Measurements from ENCODE around the gene TMIE.

TMIE gene

DNA sequence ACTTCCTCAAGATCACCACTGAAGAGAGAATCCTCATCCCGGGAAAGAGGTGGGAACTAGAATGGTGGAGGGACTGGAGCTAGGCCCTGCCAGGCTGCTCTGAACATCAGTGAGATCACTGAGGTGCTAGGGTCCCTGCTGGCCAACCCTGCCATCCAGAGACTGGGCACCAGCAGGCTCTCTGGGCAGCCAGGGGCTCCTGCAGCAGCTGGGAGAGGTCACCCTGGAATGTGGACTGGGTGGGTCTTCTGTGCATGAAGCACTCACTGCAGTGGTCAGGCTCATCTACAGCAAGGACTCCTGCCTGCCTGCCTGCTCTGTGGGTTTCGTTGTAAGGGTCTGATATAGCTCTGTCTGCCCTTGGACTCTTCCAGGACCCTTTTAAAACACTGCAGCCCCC is 32.6 kb upstream of the TMIE start:
- CTCF ChIA-PET: interaction anchor here (1.1 kb wide), 1 partner anchor 180 kb away, joined by 3 read pairs; no protein-coding TSS in a partner anchor

DNA sequence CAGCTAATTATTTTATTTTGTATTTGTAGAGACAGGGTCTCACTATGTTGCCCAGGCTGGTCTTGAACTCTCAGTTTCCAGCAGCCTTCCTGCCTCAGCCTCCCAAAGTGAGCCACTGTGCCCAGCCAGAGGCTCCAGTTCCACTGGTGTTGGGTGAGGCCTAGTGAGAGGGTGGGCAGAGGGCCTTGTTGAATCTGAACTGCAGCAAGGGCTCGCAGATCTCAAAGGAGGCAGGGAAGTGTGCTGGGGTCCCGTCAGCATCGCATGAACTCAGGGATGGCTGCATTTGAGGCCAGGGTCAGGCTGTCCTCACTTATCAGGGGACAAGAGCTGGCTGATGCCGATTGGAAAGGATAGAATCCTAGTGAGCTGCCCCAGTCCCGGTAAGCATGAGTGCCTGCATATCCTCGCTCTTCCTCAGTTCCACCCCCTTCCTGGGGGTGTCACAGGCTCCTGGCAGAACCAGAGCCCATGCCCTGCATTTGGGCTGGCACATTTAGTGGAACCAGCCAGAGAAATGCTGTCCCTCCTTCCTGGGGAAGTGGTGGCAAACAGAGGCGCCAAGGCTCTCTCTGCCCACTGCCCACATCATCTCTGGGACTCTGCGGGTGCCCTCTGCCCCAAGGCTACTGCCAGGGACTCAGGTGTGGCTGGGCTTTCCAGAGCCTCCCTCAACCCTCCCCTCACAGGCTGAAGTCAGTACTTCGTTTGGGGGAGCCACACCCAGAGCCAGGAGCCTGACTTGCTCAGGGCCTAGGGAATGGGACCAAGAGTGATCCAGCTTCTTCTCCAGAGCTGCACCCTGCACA is 31.8 kb upstream of the TMIE start:
- no peak for DNase-seq (ENCODE audit: low read depth, low spot score)
- CTCF ChIA-PET: interaction anchor here (1.1 kb wide), 1 partner anchor 181 kb away, joined by 3 read pairs; no protein-coding TSS in a partner anchor
- H3K4me3 ChIP-seq (ENCODE audit: low read depth, low read length): no peak overlapping the region
- POLR2A ChIA-PET: no interaction called here
- TF ChIP-seq, protein P1, sequence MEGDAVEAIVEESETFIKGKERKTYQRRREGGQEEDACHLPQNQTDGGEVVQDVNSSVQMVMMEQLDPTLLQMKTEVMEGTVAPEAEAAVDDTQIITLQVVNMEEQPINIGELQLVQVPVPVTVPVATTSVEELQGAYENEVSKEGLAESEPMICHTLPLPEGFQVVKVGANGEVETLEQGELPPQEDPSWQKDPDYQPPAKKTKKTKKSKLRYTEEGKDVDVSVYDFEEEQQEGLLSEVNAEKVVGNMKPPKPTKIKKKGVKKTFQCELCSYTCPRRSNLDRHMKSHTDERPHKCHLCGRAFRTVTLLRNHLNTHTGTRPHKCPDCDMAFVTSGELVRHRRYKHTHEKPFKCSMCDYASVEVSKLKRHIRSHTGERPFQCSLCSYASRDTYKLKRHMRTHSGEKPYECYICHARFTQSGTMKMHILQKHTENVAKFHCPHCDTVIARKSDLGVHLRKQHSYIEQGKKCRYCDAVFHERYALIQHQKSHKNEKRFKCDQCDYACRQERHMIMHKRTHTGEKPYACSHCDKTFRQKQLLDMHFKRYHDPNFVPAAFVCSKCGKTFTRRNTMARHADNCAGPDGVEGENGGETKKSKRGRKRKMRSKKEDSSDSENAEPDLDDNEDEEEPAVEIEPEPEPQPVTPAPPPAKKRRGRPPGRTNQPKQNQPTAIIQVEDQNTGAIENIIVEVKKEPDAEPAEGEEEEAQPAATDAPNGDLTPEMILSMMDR (IDR thresholded peaks at IDR 0.05; ENCODE audit: insufficient read depth, low read length, missing control alignments): no peak

More for the DNA sequence above, 32.6 kb upstream of the TMIE start:
- TF ChIP-seq, protein P1 (IDR thresholded peaks at IDR 0.05; ENCODE audit: insufficient read depth, low read length, missing control alignments): no peak
- POLR2A ChIA-PET: no interaction called here
- no peak overlapping the region for H3K4me3 ChIP-seq (ENCODE audit: low read depth, low read length)
- no peak for DNase-seq (ENCODE audit: low read depth, low spot score)

DNA sequence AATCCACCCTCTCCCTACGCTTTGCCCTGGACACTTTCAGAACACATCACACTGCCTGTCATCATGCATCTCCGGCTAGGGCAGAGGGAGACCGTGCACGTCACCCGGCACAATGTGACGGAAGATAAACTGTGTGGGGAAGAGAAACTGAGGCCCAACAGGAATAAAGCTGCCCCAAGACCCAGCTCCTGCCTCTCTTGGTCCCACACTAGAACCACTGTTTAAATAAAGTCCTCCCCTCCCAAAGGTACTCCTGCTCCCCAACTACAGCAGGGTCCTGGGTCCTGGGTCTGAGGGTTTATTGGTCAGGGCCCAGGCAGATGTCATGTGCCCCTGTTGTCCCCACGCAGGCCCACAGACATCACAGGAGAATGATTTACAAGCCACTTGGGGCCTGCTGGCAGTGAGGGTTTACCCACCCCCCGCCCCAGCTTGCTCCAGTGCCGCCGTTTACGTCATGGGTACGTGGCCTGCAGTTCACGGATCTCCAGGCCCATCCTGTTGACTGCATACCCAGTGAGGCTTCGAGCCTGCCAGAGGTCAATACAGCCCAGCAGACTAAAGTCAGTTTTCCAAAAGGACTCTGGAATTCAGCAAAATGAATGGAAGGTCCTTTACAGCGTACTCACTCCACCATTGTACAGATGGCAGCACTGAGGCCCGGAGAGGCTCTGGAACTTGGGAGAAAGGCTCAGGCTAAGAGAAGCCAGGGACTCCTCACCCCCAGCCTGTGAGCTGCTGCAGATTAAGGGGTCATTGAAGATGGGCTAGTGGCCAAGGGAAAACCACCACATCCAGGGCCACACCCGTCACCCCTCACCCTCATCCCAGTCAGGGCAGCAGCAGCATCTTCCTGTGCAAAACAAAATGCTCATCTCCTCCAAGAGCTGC is 30.9 kb upstream of the TMIE start:
- ChIA-PET CTCF (interaction anchor here (0.5 kb wide), 1 partner anchor 376 kb away, joined by 3 read pairs; no protein-coding TSS in a partner anchor), POLR2A (no interaction called here)
- H3K4me3 ChIP-seq (ENCODE audit: low read depth, low read length): no peak overlapping the region
- DNase-seq (ENCODE audit: low read depth, low spot score): no peak
- TF ChIP-seq, protein P1 (IDR thresholded peaks at IDR 0.05; ENCODE audit: insufficient read depth, low read length, missing control alignments): no peak

DNA sequence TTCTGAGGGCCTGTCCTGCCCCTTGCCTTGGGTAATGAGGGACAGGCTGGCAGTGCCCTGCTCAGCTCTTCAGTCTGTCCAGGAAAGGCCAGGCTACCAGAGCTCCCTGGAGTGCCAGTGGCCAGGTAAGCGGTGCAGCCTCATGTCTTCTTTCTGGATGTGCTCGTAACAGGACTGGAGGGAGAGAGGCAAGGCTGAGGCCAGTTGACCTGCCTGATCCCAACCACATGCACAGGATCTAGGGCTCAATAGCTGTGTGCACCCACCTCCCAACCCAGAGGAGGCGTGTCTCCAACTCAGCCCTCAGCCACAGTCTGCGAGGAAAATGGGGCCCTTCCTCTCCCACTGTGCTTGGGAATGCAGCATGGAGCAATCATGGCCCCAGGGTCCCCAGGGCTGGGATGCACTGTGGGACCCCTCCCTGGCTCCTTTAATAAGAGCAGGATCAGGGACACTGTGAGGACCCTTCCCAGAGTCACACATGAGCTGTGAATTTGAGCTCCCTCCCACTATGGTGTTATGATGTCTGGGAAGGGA is 30.2 kb upstream of the TMIE start:
- no peak overlapping the region for H3K4me3 ChIP-seq (ENCODE audit: low read depth, low read length)
- no peak for DNase-seq (ENCODE audit: low read depth, low spot score)
- TF ChIP-seq, protein P1 (IDR thresholded peaks at IDR 0.05; ENCODE audit: insufficient read depth, low read length, missing control alignments): no peak
- CTCF ChIA-PET: interaction anchor here (0.5 to 1.2 kb wide), 3 partner anchors 10 to 375 kb away, joined by 3 to 4 read pairs (median 3); no protein-coding TSS in a partner anchor
- POLR2A ChIA-PET: no interaction called here

DNA sequence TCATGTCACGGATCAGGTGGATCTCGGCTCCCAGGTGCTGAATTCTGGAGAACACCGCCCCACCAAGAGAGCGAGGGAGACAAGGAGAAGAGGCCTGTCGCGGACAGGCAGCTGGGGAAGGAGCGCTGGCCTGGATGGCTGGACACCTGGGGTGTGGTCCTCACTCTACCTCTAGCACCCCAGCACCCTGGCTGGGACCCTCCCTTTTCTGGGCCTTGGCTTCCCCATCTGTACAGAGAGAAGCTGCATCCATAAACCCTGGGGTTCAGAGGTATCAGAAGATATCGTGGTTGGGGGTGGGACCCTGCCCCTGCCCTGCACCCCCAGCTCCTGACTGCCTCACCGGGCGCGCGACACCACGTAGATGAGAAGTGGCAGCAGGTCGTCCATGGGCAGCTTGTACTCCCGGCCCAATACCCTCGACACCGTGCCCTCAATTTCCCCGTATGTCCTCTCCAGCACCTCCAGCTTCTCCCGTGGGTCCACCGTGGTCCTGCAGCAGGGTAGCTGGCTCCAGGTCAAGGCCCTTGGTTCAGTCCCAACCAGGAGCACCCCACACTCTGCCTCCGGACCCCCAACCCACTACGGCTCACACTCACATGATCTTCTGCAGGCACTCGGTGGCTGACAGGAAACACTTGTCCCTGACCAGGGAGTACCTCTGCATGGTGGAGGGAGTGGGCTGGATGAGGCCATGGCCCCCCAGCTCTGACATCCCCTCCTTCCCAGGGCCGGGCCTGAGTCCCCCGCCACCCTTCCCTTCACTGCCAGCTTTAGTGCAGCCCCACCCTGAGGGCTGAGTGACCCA is 29.4 kb upstream of the TMIE start:
- no peak for DNase-seq (ENCODE audit: low read depth, low spot score)
- TF ChIP-seq, protein P1 (IDR thresholded peaks at IDR 0.05; ENCODE audit: insufficient read depth, low read length, missing control alignments): no peak
- H3K4me3 ChIP-seq (ENCODE audit: low read depth, low read length): no peak overlapping the region
- POLR2A ChIA-PET: no interaction called here
- CTCF ChIA-PET: interaction anchor here (0.9 to 1.2 kb wide), 3 partner anchors 10 to 183 kb away, joined by 3 to 4 read pairs (median 3); no protein-coding TSS in a partner anchor

Measured in AG04449 (cell line).